HL-60 (cell line): ENCODE measurements around the gene MND1.

ENCODE experiments used
- DNase-seq, 2 experiments: peaks; one replicate each; pipeline ENCODE4 v3.0.0-alpha.2; 2010 to 2020; ENCODE audit warnings: low read depth in 1 of 2, low spot score in 1 of 2
- H3K27ac ChIP-seq: fragments of 250-450 bp; sonication (Bioruptor Pico); replicated peaks from 2 replicates; pipeline ENCODE4 v1.5.1; 2020; ENCODE audit warnings: mild to moderate bottlenecking, moderate library complexity
- H3K27me3 ChIP-seq: fragments of 250-450 bp; sonication (Bioruptor Pico); 2 replicates; pipeline ENCODE4 v1.5.1; 2021; ENCODE audit warnings: mild to moderate bottlenecking, moderate library complexity; ENCODE audit not compliant: insufficient read depth, poor library complexity, severe bottlenecking
- H3K4me3 ChIP-seq: replicated peaks from 2 replicates; pipeline ENCODE4 v1.5.1; 2011; ENCODE audit warnings: mild to moderate bottlenecking, control low read depth, low read length; ENCODE audit not compliant: insufficient read depth
- GABPA ChIP-seq: IDR thresholded peaks from 2 replicates; pipeline ENCODE4 v1.6.1; 2012; ENCODE audit warnings: low read depth
- POLR2AphosphoS5 ChIP-seq: IDR thresholded peaks from 2 replicates; pipeline ENCODE4 v1.6.1; 2012; ENCODE audit warnings: low read depth
- SPI1 ChIP-seq: IDR thresholded peaks from 2 replicates; pipeline ENCODE4 v1.6.1; 2012; ENCODE audit warnings: low read depth, mild to moderate bottlenecking, borderline replicate concordance
- TF ChIP-seq, protein P1 (sequence below): IDR thresholded peaks from one replicate; pipeline ENCODE4 v1.5.1; 2011; ENCODE audit warnings: low read length, control low read depth, inconsistent platforms; ENCODE audit not compliant: insufficient read depth
- TF ChIP-seq, protein P2 (sequence below): IDR thresholded peaks from 2 replicates; pipeline ENCODE4 v1.6.1; 2012; ENCODE audit warnings: low read depth; ENCODE audit not compliant: insufficient replicate concordance

Gene MND1

DNA sequence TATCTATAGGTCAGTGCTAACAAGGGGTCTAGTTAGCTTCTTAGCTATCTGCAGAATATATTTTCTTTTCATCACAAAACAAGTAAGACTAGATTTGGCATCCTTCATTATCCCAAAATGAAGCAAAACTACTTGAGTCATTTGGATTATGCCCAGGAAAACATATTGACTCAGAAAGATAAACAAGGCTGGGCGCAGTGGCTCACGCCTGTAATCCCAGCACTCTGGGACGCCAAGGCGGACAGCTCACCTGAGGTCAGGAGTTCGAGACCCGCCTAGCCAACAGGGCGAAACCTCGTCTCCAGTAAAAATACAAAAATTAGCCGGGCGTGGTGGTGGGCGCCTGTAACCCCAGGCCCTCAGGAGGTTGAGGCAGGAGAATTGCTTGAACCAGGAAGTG is 18.0 kb upstream of the MND1 start:
- no peak overlapping the region for H3K4me3 ChIP-seq
- TF ChIP-seq GABPA (no peak), POLR2AphosphoS5 (no peak), SPI1 (no peak)
- TF ChIP-seq, protein P1, sequence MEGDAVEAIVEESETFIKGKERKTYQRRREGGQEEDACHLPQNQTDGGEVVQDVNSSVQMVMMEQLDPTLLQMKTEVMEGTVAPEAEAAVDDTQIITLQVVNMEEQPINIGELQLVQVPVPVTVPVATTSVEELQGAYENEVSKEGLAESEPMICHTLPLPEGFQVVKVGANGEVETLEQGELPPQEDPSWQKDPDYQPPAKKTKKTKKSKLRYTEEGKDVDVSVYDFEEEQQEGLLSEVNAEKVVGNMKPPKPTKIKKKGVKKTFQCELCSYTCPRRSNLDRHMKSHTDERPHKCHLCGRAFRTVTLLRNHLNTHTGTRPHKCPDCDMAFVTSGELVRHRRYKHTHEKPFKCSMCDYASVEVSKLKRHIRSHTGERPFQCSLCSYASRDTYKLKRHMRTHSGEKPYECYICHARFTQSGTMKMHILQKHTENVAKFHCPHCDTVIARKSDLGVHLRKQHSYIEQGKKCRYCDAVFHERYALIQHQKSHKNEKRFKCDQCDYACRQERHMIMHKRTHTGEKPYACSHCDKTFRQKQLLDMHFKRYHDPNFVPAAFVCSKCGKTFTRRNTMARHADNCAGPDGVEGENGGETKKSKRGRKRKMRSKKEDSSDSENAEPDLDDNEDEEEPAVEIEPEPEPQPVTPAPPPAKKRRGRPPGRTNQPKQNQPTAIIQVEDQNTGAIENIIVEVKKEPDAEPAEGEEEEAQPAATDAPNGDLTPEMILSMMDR = no peak
- TF ChIP-seq, protein P2, sequence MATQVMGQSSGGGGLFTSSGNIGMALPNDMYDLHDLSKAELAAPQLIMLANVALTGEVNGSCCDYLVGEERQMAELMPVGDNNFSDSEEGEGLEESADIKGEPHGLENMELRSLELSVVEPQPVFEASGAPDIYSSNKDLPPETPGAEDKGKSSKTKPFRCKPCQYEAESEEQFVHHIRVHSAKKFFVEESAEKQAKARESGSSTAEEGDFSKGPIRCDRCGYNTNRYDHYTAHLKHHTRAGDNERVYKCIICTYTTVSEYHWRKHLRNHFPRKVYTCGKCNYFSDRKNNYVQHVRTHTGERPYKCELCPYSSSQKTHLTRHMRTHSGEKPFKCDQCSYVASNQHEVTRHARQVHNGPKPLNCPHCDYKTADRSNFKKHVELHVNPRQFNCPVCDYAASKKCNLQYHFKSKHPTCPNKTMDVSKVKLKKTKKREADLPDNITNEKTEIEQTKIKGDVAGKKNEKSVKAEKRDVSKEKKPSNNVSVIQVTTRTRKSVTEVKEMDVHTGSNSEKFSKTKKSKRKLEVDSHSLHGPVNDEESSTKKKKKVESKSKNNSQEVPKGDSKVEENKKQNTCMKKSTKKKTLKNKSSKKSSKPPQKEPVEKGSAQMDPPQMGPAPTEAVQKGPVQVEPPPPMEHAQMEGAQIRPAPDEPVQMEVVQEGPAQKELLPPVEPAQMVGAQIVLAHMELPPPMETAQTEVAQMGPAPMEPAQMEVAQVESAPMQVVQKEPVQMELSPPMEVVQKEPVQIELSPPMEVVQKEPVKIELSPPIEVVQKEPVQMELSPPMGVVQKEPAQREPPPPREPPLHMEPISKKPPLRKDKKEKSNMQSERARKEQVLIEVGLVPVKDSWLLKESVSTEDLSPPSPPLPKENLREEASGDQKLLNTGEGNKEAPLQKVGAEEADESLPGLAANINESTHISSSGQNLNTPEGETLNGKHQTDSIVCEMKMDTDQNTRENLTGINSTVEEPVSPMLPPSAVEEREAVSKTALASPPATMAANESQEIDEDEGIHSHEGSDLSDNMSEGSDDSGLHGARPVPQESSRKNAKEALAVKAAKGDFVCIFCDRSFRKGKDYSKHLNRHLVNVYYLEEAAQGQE = no peak
- no peak for DNase-seq
- H3K27me3 ChIP-seq = no peaks in the 10 kb centered on the region
- no peak overlapping the region for H3K27ac ChIP-seq

DNA sequence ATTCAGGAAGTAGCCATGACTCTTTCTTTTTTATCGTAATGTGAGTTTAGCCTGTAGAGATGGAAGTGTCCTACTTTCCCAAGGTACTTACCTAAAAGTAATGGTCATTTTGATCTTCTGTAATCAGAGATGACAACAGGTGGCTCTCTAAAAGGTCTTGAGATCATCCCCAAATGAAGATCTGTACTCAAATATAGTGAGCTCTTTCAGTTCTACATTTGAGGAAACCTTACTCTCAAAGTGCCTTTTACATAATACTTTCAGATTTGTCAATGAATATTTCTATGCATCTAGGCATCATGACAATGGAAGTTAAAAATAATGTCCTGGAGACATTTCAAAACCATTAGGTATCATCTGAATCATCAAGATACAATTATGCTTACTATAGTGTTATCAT is 17.2 kb upstream of the MND1 start:
- no peak overlapping the region for H3K4me3 ChIP-seq
- no peak for DNase-seq
- no peaks in the 10 kb centered on the region for H3K27me3 ChIP-seq
- TF ChIP-seq, protein P1 = no peak
- TF ChIP-seq, protein P2 = no peak
- no peak for TF ChIP-seq POLR2AphosphoS5
- TF ChIP-seq GABPA = no peak
- no peak for TF ChIP-seq SPI1
- H3K27ac ChIP-seq = no peak overlapping the region

DNA sequence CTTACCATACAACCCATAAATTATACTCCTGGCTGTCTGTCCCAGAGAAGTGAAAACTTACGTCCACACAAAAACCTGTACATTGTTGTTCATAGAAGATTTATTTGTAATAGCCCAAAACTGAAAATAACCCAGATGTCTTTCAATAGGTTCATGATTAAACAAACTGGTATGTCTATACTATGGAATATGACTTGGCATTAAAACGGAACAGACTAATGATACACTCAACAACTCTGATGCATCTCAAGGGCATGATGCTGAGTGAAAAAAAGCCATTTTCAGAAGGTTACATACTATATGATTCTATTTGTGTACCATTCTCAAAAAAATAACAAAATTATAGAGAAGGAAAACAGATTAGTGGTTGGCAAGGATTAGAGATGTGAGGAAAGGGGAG is 11.6 kb upstream of the MND1 start:
- TF ChIP-seq SPI1 (no peak), POLR2AphosphoS5 (no peak), GABPA (no peak)
- TF ChIP-seq, protein P2 = no peak
- TF ChIP-seq, protein P1 = no peak
- DNase-seq = no peak
- H3K27ac ChIP-seq = no peak overlapping the region
- no peaks in the 10 kb centered on the region for H3K27me3 ChIP-seq
- no peak overlapping the region for H3K4me3 ChIP-seq
